NT2/D1 (cell line): Measurements from ENCODE around the gene NIP7.

Experiments used
- DNase-seq: peaks from one replicate; pipeline ENCODE4 v3.0.0-alpha.2; 2011; ENCODE audit warnings: low read depth, low spot score
- H3K27me3 ChIP-seq: 2 replicates; pipeline ENCODE4 v1.6.0; 2011; ENCODE audit warnings: mild to moderate bottlenecking; ENCODE audit not compliant: insufficient read length, insufficient read depth
- H3K36me3 ChIP-seq: 2 replicates; pipeline ENCODE4 v1.6.1; 2011; ENCODE audit warnings: mild to moderate bottlenecking, low read length, mixed read lengths; ENCODE audit not compliant: insufficient read depth, insufficient read length
- H3K4me1 ChIP-seq: 2 replicates; pipeline ENCODE4 v1.5.1; 2011; ENCODE audit not compliant: insufficient read depth, insufficient read length
- H3K4me3 ChIP-seq: 2 replicates; pipeline ENCODE4 v1.5.1; 2011; ENCODE audit warnings: low read depth; ENCODE audit not compliant: insufficient read length
- H3K9ac ChIP-seq: 2 replicates; pipeline ENCODE4 v1.6.0; 2011; ENCODE audit warnings: low read depth; ENCODE audit not compliant: insufficient read length
- H3K9me3 ChIP-seq: 2 replicates; pipeline ENCODE4 v1.5.1; 2011; ENCODE audit warnings: mild to moderate bottlenecking, low read length; ENCODE audit not compliant: insufficient read depth
- SUZ12 ChIP-seq: IDR thresholded peaks from 2 replicates; pipeline ENCODE4 v1.6.1; 2011; ENCODE audit not compliant: insufficient read length, insufficient read depth; ENCODE audit errors: extremely low read depth
- YY1 ChIP-seq: IDR thresholded peaks from 2 replicates; pipeline ENCODE4 v1.6.1; 2011; ENCODE audit not compliant: insufficient read length, insufficient read depth
- ZNF274 ChIP-seq: IDR thresholded peaks from 2 replicates; pipeline ENCODE4 v1.6.1; 2011; ENCODE audit warnings: mild to moderate bottlenecking, low read depth, low read length

The NIP7 gene

GRCh38 chr16:69363281-69363717 is 23.7 kb downstream of the NIP7 start:
- TF ChIP-seq YY1 (no peak), SUZ12 (no peak), ZNF274 (no peak)
- Histone ChIP-seq H3K4me1 (peaks cover 3% of the 10 kb centered on the region), H3K36me3 (peaks cover 62% of the 10 kb centered on the region), H3K9me3 (no peaks in the 10 kb centered on the region), H3K4me3 (no peak overlapping the region), H3K27me3 (no peaks in the 10 kb centered on the region), H3K9ac (no peak overlapping the region)
- DNase-seq = no peak

DNA sequence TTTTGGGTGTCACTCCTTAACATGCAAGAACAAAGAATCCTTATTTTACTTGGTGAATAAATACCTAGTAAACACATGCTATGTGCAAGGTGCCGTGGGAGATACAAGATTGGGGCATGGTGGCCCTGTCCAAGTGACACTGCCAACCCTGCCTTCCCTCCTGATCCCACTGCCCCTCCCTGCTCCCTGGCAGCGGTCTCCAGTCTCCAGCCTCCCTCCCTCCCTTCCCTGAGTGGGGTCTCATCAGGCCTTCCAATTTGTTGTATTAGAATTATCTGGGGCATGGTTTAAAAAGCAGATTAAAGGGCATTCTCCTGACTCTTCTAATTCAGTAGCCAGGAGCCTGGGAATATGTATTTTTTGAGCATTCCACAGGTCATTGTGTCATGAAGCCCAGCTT is 24.5 kb downstream of the NIP7 start:
- no peaks in the 10 kb centered on the region for H3K9me3 ChIP-seq
- no peak overlapping the region for H3K9ac ChIP-seq
- no peaks in the 10 kb centered on the region for H3K27me3 ChIP-seq
- H3K36me3 ChIP-seq = peaks cover 65% of the 10 kb centered on the region
- DNase-seq = no peak
- TF ChIP-seq ZNF274 = no peak
- no peak for TF ChIP-seq SUZ12
- no peak for TF ChIP-seq YY1
- H3K4me1 ChIP-seq = peaks cover 3% of the 10 kb centered on the region
- no peak overlapping the region for H3K4me3 ChIP-seq

DNA sequence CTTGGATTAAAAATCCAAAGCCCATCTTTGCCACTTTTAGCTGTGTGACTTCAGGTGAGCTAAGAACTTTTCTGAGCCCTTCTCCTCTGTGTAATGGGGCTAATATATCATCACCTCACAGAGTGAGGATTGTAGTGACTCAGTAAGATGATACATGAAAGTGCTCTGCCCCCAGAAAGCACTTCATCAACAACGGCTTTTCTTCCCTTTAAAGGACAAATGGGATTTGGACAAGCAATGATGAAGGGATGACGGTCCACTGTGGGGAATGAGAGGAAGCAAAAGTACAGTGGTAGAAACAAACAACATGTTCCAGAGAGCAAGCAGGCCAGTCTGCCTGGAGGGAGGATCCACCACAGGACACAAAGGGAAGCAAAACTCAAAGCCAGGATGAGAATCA is 26.3 kb downstream of the NIP7 start:
- Histone ChIP-seq H3K27me3 (no peaks in the 10 kb centered on the region), H3K36me3 (peaks cover 80% of the 10 kb centered on the region), H3K4me1 (peaks cover 3% of the 10 kb centered on the region), H3K4me3 (no peak overlapping the region), H3K9me3 (no peaks in the 10 kb centered on the region), H3K9ac (no peak overlapping the region)
- TF ChIP-seq ZNF274 (no peak), YY1 (no peak), SUZ12 (no peak)
- DNase-seq = no peak

GRCh38 chr16:69366431-69366830 is 26.9 kb downstream of the NIP7 start:
- no peak for TF ChIP-seq SUZ12
- no peak for TF ChIP-seq YY1
- no peak for TF ChIP-seq ZNF274
- DNase-seq = no peak
- Histone ChIP-seq H3K36me3 (peaks cover 79% of the 10 kb centered on the region), H3K9me3 (no peaks in the 10 kb centered on the region), H3K9ac (no peak overlapping the region), H3K4me3 (no peak overlapping the region), H3K27me3 (no peaks in the 10 kb centered on the region), H3K4me1 (peaks cover 3% of the 10 kb centered on the region)

DNA sequence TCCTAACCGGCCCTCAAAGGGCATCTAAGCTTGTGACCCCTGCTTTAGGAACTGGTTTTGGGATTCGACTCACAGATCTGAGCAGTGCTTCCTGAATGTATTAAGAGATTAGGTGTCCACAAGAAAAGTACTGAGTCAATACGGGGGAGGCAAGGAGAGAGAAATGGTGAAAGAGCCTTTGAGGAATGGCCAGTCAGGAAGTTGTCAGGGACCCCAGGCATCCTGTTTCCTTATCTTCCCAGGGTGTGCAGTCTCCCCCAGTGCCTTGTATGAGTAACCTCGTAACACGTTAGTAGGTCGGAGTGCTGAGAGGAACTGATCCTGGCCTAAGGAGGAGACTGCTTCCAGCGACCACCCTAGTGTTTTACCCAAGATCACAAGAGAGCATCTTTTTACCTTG is 28.4 kb downstream of the NIP7 start:
- DNase-seq = no peak
- no peak overlapping the region for H3K9ac ChIP-seq
- H3K36me3 ChIP-seq = peaks cover 89% of the 10 kb centered on the region
- H3K27me3 ChIP-seq = no peaks in the 10 kb centered on the region
- peaks cover 3% of the 10 kb centered on the region for H3K4me1 ChIP-seq
- H3K4me3 ChIP-seq = no peak overlapping the region
- no peaks in the 10 kb centered on the region for H3K9me3 ChIP-seq
- TF ChIP-seq ZNF274 = no peak
- no peak for TF ChIP-seq SUZ12
- no peak for TF ChIP-seq YY1

DNA sequence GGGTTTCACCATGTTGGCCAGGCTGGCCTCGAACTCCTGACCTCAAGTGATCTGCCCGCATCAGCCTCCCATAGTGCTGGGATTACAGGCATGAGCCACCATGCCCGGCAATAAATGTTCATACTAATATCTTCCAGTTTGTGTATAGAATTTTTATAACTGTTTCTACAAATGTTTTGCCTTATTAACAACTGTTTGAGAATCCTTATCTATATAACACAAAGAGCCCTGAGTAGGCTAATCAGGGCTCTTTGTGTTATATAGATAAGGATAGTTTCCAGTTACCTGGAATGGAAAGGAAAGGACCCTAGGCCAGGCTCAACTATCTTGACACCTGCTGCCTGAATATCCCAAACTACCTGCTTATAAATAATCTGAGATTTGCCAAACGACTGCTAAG is 29.3 kb downstream of the NIP7 start:
- Histone ChIP-seq H3K36me3 (peaks cover 90% of the 10 kb centered on the region), H3K4me3 (no peak overlapping the region), H3K4me1 (peaks cover 3% of the 10 kb centered on the region), H3K9ac (no peak overlapping the region), H3K9me3 (no peaks in the 10 kb centered on the region), H3K27me3 (no peaks in the 10 kb centered on the region)
- TF ChIP-seq ZNF274 (no peak), SUZ12 (no peak), YY1 (no peak)
- no peak for DNase-seq

DNA sequence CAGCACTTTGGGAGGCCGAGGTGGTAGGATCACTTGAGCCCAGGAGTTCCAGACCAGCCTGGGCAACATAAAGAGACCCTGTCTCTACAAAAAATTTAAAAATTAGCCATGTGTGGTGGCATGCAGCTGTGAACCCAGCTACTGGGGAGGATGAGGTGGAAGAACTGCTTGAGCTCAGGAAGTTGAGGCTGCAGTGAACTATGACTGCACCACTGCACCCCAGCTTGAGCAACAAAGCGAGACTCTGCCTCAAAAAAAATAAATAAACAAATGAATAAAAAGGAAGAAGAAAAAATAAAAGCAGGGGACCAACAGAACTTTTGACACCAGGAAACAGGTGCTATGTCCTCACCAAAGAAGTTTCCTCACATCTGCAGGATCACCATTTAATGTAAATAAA is 32.0 kb downstream of the NIP7 start:
- Histone ChIP-seq H3K4me3 (no peak overlapping the region), H3K4me1 (peaks cover 3% of the 10 kb centered on the region), H3K9me3 (no peaks in the 10 kb centered on the region), H3K9ac (no peak overlapping the region), H3K27me3 (no peaks in the 10 kb centered on the region), H3K36me3 (peaks cover 81% of the 10 kb centered on the region)
- TF ChIP-seq ZNF274 (no peak), YY1 (no peak)
- no peak for DNase-seq

DNA sequence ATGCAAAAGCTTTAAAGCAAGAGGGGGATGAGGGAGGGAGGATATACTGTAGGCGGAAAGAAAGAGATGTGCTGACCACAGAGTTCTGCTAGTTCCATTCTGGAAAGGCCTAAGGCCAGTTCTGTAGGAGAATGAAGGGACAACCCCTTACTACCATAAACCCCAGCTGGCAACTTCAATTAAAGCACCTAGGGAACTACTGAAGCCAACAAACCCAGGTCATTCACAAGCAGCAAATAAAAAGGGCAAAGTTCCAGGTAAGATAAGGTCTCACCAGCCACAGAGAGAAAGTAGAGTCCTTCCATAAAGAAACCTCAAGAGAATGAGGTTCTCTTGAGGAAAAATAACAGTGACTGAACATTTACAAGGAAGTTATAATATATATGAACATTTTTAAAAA is 33.4 kb downstream of the NIP7 start:
- no peaks in the 10 kb centered on the region for H3K9me3 ChIP-seq
- H3K4me1 ChIP-seq = peaks cover 2% of the 10 kb centered on the region
- H3K27me3 ChIP-seq = no peaks in the 10 kb centered on the region
- no peak overlapping the region for H3K9ac ChIP-seq
- no peak for DNase-seq
- TF ChIP-seq YY1 (no peak), ZNF274 (no peak), SUZ12 (no peak)
- H3K4me3 ChIP-seq = no peak overlapping the region
- peaks cover 77% of the 10 kb centered on the region for H3K36me3 ChIP-seq
